T-helper 2 cell treated with Interferon-gamma antibody and Interleukin-4, amounts not matched to agents 100 ng/mL and 5 ng/mL, for 36 hours (primary cell): ENCODE results near the gene EEF2. TPM values are rescaled to one million over a fixed set of nuclear protein-coding genes. Genes with fewer than 3 reads are reported as not detected.
"Not testable (repeated sequence)": the region's sequence is repeated elsewhere in the genome, so short reads cannot be mapped to it uniquely, and the experiment has no call there.

Source experiments
- intact Hi-C: fragments of 100-400 bp; cut with micrococcal nuclease; formaldehyde crosslinking; loops from one replicate; pipeline ENCODE4 v1.15.1; 2023
- total RNA-seq: library from RNA; stranded (reverse); gene quantifications from 2 replicates; pipeline ENCODE4 v1.2.3, GENCODE V29; 2022

The EEF2 gene
- total RNA-seq, 1 donor from 2014 or later, result 1,742 TPM

DNA sequence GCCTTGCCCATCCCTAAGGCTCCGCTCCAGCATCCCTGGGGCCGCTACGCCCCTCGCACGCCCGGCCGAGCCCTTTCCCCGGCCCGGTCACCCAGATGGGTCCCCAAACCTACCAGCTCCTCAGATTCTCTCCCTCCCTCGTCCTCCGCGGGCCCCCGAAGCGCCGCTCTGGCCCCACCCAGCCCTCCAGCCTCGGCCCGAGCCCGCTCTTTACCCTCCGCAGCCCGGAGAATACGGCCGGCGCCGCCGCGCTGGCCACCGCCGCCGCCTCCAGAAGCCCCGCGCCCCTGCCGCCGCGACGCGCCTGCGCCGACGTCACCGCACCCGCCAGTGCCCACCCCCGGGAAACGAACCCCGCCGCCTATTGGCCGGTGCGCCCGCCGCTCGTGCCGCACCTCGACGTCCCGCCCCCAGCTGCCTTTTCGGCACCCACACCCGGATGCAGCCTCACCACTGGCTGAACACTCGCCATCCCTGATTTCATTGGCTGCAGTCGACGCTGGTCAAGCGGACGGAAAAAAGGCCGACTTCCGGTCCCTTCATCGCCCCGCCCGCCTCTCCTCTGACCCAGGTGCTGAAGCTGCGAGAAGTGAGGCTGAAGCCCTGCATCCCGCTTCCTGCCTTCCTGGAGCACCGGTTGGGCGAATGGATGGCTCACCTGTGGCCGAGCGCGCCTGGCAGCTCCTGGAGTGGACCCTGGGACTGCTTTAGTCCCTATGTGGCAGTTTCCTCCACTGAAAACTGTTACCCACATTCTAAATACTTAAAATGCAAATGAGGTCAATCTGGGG is 14.3 kb downstream of the EEF2 start, which contains the start of gene DAPK3:
Gene DAPK3, minus strand, starts transcription at position 292 of the 791 bp plus-strand sequence. CDS start 1,364 bp downstream, outside the sequence.
- intact Hi-C loops, result loop anchor here (2.0 kb wide), 1 partner anchor 14 kb away; the partner anchor contains the start of gene EEF2

DNA sequence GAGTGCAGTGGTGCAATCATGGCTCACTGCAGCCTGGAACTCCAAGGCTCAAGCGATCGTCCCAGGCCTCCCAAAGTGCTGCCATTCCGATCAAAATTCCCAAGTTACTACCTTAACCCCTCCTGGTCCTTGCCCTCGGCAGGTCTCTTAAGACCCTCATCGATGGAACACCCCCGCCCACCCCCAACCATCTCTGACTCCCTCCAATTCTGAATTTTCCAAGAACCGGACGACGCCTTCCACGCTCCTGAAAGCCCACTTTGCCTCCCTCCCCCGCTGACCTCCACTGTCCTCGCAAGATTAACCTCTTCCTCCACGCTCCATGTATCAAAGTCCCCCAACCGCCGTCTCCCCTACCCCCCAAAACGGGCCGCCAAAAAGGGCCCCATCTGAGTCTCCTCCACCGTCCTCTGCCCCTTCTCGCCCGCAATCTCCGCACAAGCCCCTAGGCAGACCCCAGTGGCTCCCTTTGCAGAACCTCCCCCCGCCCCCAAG is 14.9 kb downstream of the EEF2 start:
- intact Hi-C loops, result loop anchor here (2.0 kb wide), 1 partner anchor 14 kb away; the partner anchor contains the start of gene EEF2

DNA sequence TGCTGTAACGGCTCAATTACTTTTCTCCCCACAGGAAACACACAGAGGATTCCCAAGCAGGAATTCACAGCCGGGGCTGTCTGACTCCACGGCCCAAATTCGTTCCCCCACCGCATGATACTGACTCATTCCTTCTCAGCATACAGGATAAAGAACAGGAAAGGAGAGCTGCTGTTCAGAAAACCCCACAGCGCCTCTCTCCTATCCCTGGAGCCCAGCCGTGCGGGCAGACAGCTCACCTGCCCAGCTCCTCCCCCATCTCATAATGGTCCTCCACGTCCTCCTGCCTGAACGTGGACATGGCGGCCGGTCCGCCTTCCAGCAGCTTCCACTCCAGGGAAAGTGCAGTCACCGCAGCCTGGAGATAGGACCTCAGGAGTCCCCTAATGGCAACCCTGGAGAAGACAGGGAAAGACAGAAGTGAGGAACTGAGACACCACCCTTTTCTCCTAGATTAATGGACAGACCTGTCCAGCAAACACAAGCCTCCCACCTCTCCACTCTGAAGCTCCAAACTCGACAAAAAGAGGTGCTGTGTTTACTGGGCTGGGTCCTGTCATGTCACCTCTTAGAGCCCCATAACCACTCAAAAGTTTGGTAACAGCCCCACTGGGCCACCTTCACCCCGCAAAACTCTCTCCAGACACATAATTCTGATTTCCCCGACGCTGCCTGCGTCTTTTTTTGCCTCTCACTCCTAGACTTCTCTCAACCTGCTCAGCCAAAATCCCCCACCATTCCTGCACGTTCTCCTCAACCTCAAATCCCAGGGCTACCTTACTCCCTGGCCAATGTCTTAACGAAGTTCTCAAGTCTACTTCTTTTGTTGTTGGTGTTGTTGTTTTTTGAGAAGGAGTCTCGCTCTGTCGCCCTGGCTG is 15.6 kb downstream of the EEF2 start:
- intact Hi-C loops, result loop anchor here (2.0 kb wide), 1 partner anchor 15 kb away; the partner anchor contains the start of gene EEF2

DNA sequence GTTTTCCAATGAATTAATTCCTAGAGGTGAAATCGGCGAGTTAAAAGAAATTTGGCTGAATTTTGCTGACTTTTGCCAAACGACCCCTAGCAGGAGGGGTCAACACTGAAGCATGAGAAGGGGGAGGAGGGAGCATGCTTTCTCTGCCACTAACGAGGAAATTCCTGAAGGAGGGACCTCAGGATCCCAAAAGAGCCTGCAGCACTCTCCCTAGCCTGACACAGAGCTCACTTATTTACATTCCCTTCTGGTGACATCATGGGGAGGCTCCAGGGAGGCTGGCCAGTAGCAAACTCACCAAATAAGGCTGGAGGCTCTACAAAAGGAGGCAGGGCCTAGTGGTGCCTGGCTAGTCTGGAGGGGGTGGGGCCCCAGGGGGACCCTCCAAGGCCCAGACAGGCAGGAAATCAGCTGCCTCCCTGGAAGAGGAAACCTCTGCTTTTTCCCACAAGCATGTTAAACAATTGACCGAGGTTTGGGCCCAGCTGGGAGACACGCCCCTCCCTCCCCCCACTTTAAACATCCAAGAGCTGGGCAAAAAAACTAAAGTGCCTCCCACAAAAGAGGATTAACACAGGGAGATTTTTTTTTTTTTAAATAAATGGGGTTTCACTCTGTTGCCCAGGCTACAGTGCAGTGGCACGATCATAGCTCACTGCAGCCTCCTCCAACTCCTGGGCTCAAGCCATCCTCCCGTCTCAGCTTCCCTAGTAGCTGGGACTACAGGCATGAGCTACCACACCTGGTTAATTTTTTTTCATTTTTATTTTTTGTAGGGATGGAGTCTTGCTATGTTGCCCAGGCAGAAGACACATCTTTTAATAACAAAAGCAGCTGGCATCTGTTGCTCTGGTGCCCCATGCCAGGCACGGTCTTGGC is 16.5 kb downstream of the EEF2 start:
- intact Hi-C loops, result no loop called here

DNA sequence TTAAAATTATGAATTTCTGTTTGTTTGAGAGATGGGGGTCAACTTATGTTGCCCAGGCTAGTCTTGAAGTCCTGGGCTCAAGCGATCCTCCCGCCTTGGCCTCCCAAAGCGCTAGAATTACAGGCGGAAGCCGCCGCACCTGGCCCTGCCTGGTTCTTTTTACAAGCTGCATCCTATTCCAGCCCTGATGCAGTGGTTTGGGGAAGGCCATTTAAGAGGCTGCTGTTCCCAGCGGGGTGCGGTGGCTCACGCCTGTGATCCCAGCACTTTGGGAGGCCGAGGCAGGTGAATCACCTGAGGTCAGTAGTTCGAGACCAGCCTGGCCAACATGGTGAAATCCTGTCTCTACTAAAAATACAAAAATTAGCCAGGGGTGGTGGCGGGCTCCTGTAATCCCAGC is 17.3 kb downstream of the EEF2 start:
- intact Hi-C loops, result not testable (repeated sequence)

DNA sequence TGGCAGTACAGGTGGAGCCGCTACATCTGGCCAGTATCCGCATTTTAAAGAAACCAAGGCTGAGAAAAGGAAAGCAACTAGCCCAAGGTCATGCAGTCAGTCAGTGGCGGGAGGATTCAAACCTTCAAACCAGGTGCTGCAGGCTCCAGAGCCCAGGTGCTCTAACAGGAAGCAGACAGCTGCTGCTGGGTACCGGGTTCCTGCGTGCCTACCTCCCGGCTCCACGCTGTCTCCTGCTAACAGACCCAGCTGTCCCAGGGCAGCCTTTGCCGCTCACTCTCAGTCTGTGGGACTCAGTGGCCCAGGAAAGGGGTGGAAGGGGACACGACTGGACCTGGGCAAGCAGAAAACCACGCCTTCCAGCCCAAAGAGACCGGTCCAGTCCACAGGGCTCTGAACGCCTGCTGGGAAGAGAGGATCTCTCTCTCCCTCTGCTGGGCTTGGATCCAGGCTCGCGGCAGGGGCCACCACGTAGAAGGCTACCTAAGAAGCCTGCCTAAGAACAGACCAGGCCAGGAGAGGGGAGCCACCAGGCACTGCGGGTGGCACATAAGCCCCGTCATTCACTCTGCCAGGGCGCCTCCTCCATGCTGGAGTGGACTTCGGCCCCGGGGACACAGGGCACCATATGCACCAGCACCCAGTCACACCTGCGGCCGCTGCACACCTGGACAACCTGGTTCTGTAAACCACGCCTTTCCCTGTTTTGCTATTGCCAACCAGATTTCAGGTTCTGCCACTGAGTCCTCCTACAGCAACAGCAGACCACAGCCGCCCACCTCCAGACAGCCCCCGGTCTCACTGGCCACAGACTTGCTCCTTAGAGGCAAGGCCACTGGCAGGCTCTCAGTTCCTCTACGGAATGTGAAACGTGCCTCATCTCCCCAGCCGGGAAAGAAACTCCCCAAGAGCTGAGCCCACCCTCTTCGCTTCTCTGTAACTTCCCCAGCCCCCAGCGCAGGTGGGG is 18.9 kb downstream of the EEF2 start:
- intact Hi-C loops, result no loop called here

DNA sequence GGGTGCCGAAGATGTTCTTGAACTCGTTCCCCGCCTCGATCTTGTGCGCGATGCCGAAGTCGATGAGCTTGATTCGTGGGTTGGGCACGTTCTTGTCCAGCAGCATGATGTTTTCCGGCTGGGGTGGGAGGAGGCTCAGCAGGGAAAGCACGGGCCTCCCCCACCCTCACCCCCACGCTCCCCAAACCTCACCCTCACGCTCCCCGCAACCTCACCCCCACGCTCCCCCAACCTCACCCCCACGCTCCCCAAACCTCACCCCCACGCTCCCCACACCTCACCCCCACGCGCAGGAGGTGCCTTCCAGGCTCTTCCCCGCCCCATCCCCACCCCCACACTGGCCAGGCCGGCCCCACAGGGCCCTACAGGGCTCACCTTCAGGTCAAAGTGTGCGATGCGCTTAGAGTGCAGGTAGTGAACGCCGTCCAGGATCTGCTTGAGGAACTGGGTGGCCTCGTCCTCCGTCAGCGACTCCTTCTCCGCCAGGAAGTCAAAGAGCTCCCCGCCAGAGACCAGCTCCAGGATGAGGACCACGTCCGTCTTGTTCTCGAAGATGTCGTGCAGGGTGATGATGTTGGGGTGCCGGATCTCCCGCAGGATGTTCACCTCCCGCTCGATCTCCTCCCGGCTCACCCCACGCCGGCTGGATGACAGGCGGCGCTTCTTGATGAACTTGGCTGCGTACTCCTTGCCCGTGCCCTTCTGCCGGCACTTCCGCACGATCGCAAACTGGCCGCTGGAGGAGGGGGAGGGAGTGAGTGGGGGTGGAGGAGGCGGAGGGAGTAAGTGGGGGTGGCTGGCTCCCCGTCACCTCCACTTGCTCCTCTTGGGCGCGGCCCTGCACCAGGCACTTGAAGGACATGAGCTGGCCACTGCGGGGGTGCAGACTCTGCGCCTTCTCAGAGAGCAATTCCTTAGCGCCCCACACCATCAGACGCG is 20.7 kb downstream of the EEF2 start:
- intact Hi-C loops, result no loop called here

DNA sequence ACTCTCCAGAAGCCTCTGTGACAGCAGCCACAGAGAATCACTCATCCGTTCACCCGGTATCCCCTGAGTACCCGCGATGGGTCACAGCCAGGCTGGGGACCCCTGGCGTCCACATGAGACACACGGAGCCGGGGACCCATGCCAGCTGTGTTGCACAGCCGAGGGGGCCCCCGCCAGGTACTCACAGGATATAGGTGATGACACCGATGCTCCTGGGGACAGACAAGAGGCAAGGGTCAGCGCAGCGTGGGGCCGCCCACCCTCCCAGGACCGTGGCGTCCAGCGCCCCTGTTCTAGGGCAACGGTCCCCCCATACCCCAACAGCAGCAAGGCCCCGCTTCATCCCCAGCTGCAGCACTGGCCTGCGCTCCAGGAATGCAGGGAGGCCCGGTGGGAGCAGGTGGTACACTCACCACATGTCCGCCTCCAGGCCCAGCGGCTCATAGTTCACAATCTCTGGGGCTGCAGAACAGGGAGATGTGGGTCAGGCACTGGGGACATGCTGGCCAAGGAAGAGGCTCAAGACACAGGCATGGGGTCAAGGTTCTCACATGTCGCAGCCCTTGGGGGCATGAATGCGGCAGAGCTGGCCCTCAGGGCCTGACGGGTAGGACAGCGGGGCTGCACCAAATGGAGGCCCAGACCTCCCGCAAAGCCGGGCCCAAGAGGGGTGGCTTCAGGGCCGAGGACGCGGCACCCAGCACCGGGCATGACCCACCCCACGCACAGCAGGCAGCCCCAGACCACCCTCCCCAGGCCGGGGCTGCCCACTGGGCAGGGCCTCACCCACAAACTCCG is 21.6 kb downstream of the EEF2 start:
- intact Hi-C loops, result no loop called here

DNA sequence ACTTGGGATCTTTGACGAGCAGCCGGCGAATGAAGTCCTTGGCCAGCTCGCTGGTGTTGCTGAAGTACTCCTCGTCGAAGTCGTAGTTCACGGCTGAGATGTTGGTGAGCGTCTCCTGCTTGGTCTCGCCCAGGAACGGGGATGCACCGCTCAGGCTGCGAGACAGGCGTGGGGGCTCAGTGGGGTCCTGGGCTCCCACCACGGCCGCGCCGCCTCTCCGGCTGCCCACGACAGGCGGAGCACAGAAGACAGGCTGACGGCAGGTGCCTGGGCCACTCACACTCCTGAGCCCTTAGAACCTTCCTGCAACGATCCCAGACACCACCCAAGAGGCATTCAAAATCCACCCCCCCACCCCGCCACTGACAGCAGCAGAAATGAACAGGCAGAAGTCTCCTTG is 24.3 kb downstream of the EEF2 start:
- intact Hi-C loops, result no loop called here

DNA sequence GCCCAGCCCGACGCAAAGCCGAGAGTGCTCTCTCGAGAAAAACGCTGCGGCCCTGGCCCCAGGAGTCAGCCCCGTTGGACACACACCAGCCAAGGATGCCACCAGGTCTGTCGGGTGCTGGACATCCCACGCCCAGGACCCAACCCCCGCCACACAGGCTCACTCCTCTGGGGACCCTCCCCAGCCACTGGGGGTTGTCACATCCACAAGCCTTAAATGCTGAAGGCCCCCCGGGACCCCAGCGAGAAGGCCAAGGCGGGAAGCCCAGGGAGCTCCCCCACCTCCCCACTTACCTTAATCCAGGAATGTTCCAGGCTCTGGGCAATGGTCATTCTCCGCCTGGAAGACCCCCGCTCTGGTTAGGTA is 25.5 kb downstream of the EEF2 start:
- intact Hi-C loops, result no loop called here

DNA sequence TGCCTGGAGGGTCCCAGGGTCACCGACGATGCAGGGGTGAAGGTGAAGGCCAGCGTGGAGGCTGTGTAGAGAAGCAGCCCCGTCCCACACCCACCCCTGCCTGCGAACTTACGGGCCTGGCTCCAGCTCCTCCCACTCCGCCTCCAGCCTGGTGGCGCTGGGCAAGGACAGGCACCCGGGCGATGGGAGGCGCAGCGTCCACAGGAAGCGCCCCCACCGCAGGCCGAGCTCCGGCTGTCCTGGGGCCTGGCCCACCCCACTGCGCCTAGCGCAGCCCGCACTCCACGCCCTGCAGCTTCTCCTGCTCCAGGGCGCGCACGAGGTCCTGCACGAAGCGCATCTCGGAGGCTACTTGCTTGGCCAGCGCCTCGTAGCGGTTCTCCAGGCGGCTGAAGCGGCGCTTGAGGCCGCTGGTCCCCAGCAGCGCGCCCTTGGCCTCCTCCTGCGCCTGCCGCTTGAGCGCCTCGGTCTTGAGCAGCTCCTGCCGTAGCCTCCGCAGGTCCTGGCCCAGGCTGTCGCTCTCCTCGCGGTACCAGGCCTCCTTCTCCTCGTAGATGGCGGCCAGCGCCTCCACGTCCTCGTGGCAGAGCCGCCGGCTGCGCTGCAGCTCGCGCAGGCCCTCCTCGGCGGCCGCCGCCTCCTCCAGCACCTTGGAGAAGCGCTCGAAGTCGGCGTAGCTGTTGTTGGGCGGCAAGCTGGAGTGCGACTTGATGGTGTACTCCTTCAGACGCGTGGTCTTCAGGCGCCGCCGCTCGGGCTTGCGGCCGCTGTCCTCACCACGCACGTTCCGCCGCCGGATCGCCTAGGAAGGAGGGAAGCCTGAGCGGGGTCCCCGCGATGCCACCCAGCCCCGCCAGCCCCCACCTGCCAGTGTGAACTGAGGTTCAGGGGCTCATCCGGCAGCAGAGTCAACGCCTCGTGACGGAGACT is 26.2 kb downstream of the EEF2 start:
- intact Hi-C loops, result no loop called here

DNA sequence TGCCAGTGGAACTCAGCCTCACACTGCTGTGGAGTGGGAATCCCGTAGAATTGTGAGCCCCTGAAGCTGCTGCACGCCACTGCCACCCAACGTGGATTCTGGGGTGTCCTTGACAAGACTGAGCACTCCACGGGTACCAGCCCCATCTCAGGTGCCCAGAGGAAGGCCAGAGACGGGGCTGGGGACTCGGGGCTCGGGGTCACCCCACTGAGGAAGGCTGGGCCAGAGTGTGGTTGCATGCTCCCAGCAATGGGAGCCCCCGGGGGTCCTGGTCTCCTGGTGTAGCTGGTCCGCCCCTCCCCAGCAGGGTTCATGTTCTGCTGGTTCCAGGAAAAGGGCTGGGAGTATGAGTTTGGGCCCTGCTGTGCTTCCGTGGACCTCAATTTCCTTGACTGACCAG is 29.6 kb downstream of the EEF2 start:
- intact Hi-C loops, result no loop called here

DNA sequence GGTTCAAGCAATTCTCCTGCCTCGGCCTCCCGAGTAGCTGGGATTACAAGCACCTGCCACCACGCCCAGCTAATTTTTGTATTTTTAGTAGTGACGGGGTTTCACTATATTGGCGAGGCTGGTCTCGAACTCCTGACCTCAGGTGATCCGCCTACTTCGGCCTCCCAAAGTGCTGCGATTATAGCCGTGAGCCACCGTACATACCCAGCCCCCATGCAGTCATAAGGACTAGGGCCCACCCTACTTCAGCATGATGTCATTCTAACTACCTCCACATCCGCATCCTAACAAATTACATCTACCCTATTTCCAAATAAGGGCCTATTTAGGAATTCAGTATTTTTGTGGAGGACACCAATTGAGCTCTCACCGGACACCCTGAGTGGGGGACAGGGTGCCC is 30.0 kb downstream of the EEF2 start:
- intact Hi-C loops, result not testable (repeated sequence)

DNA sequence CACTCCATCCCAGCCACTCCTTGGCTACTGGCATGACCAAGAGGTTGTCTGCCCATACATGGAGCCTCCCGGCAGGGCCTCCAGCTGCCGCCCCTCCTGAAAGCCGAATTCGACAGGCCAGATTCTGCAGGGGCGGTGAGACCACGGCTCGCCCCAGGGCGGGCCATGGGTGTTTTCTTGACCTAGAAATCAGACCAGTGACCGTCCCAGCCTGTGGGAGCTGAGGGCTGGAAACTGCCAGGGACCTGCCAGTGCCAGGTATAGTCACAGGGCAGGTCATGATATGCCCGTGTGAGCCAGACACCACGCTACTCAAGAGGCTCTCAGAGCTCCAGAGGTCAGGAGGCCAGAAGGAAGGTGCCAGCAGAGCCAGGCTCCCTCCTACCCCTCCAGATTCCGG is 31.2 kb downstream of the EEF2 start:
- intact Hi-C loops, result no loop called here

DNA sequence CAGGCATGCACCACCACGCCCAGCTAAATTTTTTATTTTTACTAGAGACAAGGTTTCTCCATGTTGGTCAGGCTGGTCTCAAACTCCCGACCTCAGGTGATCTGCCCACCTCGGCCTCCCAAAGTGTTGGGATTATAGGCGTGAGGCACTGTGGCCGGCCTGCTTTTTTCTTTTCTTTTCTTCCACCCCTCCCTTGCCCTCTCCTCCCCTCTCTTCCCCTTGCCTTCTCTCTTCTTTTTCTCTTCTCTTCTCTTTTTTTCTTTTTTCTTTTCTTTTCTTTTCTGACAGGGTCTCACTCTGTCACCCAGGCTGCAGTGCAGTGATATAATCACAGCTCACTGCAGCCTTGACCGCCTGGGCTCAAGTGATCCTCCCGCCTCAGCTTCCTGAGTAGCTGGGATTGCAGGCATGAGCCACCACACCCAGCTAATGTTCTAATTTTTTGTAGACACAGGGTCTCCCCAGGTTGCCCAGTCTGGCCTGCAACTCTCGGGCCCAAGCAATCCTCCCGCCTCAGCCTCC is 32.4 kb downstream of the EEF2 start:
- intact Hi-C loops, result not testable (repeated sequence)
